NCI-H187 treated with DMSO at 0.1 percent for 48 hours (cell line): ENCODE measurements around the gene SCGN.
"Not testable (repeated sequence)": the region's sequence is repeated elsewhere in the genome, so short reads cannot be mapped to it uniquely, and the experiment has no call there.

Experiments
- DNase-seq: peaks from one replicate; lab custom pipeline; 2025; lab: John Stamatoyannopoulos, UW

The SCGN gene

DNA sequence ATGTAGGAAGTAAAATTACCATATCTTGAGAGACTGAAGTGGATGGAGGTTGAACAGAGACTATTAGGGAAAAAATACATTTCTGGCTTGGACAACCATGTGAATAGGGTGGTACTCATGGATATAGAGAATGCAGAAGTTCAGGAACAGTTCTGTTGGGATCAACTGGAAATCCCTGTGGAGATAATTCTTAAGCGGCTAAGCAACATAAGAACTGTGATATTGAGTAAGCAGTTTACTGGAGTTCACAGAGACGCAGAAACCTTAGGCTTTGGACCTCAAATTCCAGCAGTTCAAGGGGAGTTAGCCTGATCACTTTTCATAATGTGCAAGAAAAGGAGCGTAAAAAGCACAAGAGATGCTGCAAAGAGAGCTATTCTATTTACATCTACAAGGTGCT is 78.9 kb downstream of the SCGN start:
- DNase-seq, result no peak

DNA sequence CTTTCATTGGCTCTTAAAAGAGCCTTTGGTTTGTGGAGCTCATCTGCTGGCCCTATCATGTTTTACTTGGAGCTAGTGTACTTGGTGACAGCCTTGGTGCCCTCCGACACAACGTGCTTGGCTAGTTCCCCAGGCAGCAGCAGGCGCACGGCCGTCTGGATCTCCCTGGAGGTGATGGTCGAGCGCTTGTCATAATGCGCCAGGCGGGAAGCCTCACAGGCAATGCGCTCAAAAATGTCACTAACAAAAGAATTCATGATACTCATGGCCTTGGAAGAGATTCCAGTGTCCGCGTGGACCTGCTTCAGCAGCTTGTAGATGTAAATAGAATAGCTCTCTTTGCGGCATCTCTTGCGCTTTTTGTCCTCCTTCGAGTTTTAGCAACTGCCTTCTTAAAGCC is 79.7 kb downstream of the SCGN start:
- DNase-seq, result no peak

DNA sequence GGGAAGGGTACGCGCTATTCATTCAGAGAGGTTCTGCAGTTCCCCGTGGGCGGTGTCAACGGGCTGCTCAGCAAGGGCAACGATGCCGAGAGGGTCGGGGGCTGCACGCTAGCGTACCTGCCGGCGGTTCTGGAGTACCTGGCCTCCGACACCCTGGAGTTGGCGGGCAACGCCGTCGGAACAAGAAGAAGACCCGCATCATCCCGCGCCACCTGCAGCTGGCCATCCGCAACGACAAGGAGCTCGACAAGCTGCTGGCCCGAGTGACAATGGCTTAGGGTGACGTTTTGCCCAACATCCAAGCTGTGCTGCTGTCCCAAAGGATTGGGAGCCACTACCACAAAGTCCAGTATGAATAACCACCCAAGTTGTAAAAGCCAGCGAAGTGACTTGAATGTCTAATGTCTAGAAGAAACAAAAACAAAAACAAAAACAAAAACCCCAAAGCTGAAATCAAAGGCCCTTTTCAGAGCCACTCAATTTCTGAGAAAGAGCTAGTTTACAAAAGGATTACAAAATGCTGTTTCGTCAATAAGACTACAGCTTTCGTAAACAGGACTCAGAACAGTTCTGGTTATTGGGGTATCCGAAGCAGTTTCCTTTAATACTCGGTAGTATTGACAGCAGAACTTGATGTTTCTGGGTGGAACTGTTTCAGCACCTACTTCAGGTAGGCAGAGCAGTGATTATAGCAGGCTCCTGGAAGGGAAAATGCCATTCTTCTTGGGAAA is 80.6 kb downstream of the SCGN start:
- no peak for DNase-seq

DNA sequence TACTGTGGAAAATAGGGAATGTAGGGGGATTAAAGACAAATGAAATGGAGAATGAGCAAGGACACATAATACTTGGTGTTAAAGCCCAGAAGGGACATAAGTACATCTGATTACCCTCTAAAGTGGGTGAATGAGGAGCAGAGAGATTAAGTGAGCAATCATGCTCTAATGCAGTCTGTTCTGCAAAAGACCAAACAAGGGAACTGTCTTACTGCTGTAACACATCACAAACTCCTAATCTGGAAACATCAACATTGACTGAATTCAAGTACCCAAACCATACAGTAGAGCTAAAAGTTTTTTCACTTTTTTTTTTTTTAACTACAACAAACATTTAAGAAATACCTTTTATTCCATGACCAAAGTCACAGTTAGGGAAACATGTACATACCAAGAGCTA is 83.2 kb downstream of the SCGN start:
- DNase-seq, result no peak

DNA sequence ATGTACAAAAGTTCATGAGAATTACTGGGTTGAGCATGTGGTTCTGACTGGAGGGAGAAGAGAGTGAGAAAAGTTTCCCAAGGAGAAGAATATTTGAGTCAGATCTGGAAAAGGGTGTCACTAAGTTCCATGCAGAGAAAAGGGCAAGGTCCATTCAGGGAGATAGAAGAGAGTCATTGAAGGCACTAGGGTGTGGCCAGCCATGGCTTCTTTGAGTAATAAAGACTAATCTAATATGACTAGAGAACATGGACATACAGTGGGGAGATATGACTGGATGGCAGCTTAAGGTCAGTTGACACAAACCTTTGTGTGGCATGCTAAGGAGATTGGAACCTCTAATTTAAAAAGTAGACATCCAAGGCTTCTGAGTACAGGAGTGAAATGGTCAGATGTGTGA is 91.9 kb downstream of the SCGN start:
- DNase-seq, result no peak

DNA sequence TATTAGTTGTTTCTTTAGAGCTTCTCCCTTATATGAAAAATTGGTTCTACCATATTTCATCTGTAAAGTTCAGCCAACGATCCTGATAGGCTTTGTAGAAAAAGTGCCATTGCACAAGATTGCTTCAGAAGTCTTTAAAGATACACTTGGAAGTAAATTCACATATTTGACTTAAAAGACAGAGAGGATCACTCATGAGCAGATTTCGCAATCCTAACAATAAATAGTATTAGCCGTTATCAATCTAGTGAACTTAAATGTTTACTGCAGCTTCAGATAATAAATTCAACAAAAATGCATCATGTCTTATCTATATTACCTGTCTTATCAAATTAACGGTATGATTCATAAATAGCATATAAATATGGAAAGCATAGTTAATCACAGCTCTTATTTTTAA is 93.8 kb downstream of the SCGN start:
- DNase-seq, result no peak

DNA sequence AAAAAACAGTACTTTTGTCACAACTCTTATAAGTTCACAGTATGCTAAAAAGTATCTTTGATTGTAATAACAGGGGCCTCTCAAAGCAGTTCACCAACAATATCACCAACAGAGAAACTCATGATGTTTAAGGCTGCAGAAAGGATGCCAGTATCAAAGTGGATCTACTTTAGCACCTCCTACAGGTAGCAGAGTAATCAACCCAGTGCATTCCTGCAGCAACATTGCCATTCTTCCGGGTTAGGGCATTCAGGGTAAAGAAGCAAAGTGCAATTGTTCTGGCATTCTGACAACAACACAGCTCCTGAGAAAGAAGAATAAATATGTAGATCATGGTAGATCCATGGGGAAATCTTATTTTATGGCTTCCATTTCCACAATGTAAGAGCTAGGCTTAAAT is 95.0 kb downstream of the SCGN start:
- DNase-seq, result no peak

DNA sequence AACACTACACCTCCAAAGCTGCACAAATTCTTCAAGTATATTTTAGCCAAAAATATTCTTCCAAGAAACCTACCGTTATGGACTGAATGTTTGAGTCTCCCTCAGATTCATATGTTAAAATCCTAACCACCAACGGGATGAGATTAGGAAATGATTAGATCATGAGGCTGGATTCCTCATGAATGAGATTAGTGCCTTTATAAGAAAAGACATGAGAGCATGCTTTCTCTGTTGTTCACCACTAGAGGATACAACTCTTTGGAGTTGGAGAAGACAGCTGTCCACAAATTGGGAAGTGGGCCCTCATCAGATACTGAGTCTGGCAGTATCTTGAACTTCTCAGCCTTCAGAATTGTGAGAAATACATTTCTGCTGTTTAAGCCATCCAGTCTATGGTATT is 95.5 kb downstream of the SCGN start:
- no peak for DNase-seq

DNA sequence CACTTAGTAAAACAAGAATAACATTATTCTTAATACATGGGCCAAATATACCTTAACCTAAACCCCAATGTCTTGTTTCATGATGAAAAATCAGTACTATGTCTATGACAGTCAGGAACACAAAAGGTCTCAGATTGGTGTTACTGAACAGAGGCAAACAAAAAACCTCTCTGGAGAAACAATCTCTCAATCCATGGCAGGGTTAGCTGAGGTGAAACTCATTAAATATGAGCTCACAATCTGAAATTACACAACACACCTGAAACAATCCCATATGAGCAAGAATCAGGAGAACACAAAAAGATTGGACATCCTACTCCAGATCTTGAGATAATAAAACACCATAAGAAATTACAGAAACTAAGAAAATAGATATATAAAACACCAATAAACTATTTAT is 96.0 kb downstream of the SCGN start:
- no peak for DNase-seq

DNA sequence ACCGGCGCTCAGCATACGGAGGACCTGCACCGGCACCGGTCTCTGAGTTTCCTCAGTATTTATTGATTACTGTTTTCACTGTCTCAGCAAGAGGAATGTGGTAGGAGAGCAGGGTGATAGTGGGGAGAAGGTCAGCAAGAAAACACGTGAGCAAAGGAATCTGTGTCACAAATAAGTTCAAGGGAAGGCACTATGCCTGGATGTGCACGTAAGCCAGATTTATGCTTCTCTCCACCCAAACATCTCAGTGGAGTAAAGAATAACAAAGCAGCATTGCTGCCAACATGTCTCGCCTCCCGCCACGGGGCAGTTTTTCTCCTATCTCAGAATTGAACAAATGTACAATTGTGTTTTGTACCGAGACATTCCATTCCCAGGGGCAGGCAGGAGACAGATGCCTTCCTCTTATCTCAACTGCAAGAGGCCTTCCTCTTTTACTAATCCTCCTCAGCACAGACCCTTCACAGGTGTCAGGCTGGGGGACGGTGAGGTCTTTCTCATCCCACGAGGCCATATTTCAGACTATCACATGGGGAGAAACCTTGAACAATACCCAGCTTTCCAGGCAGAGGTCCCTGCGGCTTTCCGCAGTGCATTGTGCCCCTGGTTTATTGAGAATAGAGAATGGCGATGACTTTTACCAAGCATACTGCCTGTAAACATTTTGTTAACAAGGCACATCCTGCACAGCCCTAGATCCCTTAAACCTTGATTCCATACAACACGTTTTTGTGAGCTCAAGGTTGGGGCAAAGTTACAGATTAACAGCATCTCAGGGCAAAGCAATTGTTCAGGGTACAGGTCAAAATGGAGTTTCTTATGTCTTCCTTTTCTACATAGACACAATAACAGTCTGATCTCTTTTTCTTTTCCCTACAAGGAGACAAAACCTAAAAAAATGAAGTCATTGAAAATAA is 96.8 kb downstream of the SCGN start:
- not testable (repeated sequence) for DNase-seq

DNA sequence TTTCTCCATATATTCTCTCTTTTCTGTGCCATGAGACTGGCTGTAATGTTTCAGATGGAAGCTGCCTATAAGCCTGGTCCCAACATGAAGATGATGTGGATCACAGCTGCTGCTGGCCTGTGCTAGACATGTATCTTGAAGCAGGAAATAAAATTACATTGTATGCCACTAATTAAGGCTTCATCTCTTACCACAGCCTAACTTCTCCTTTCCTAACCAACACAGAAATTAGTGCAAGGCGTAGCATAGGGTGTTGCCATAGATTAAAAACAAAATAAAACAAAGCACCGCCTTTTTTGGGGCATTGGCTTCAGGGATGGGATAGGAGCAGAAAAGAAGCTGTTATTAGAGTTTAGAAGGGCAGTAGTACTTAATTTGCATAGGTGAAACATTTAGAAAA is 97.8 kb downstream of the SCGN start:
- no peak for DNase-seq

DNA sequence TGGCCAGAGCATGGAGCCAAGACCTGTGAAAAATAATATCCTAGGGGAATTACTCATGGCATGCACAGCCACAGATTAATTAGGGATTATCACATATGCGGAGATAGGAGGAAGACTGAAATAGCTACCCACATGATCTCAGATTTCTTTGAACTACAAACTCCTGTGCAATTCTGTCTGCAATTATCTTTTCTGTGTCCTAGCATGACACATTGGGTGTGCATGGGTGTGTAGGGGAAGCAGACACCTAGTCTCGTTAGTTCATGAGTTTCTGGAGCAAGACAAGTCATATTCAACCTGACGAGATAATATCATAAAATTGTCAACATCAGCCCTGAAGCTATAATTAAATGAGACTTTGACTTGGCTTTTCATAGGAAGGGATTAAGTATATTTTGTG is 98.9 kb downstream of the SCGN start:
- no peak for DNase-seq
